Right renal cortex interstitium (tissue), 3 donors: ENCODE measurements around the gene STYK1. TPM values are rescaled to one million over a fixed set of nuclear protein-coding genes. Genes with fewer than 3 reads are reported as not detected.
"Not testable (repeated sequence)": the region's sequence is repeated elsewhere in the genome, so short reads cannot be mapped to it uniquely, and the experiment has no call there.

Source experiments
- DNase-seq, 3 donors: peaks; one replicate each; pipeline ENCODE4 v3.0.0-alpha.2; 2013; ENCODE audit warnings: low read depth in 3 of 3, low spot score in 2 of 3
- polyA plus RNA-seq, 3 donors: library from polyadenylated mRNA; unstranded; fragments of 120-200 nt; gene quantifications; one replicate each; pipeline ENCODE4 v1.2.1, GENCODE V29; 2013; ENCODE audit not compliant: insufficient read length in 3 of 3

STYK1 gene
- polyA plus RNA-seq, 3 donors, result 0.67 to 1.0 (median 0.85) TPM

GRCh38 chr12:10697156-10697555, 23.3 kb upstream of the STYK1 start:
- no peak for DNase-seq

GRCh38 chr12:10690906-10691305, 17.1 kb upstream of the STYK1 start:
- DNase-seq, result no peak

- DNase-seq, result no peak
Observed at GRCh38 chr12:10689146-10689545, 15.3 kb upstream of the STYK1 start.

- no peak for DNase-seq
Observed at GRCh38 chr12:10688042-10688441, 14.2 kb upstream of the STYK1 start.

- no peak for DNase-seq
Observed at GRCh38 chr12:10672231-10672868, 1.5 kb downstream of the STYK1 start.

GRCh38 chr12:10669533-10669932, 4.3 kb downstream of the STYK1 start:
- no peak for DNase-seq

GRCh38 chr12:10668526-10668925, 5.3 kb downstream of the STYK1 start:
- no peak for DNase-seq

GRCh38 chr12:10667581-10667980, 6.3 kb downstream of the STYK1 start:
- DNase-seq, result no peak

GRCh38 chr12:10664499-10664898, 9.4 kb downstream of the STYK1 start:
- no peak for DNase-seq

- DNase-seq, result no peak
Observed at GRCh38 chr12:10663869-10664268, 10.0 kb downstream of the STYK1 start.

- DNase-seq, result no peak
Observed at GRCh38 chr12:10661338-10661737, 12.5 kb downstream of the STYK1 start.

GRCh38 chr12:10654003-10654402, 19.8 kb downstream of the STYK1 start:
- no peak for DNase-seq

- no peak for DNase-seq
Observed at GRCh38 chr12:10652192-10652591, 21.7 kb downstream of the STYK1 start.

- DNase-seq, result not testable (repeated sequence)
Observed at GRCh38 chr12:10646576-10646975, 27.3 kb downstream of the STYK1 start.

GRCh38 chr12:10645910-10646309, 27.9 kb downstream of the STYK1 start:
- no peak for DNase-seq

GRCh38 chr12:10641735-10642500, 31.9 kb downstream of the STYK1 start:
- DNase-seq, result no peak

- DNase-seq, result no peak
Observed at GRCh38 chr12:10638728-10639127, 35.1 kb downstream of the STYK1 start.

GRCh38 chr12:10636611-10637010, 37.2 kb downstream of the STYK1 start:
- no peak for DNase-seq

GRCh38 chr12:10636124-10636523, 37.7 kb downstream of the STYK1 start:
- DNase-seq, result no peak

- DNase-seq, result no peak
Observed at GRCh38 chr12:10635306-10635705, 38.5 kb downstream of the STYK1 start.

GRCh38 chr12:10634427-10634826, 39.4 kb downstream of the STYK1 start:
- DNase-seq, result no peak

- no peak for DNase-seq
Observed at GRCh38 chr12:10633541-10633940, 40.3 kb downstream of the STYK1 start.
